HEK293T (cell line): ENCODE data around the gene MME.

ENCODE experiments used
- ELF4 ChIP-seq: fragments of 450-650 bp; IDR thresholded peaks from 2 replicates; pipeline ENCODE4 v1.6.1; 2017; ENCODE audit warnings: antibody characterized with exemption
- FOXK2 ChIP-seq: fragments of 450-650 bp; IDR thresholded peaks from 2 replicates; pipeline ENCODE4 v1.6.1; 2016; ENCODE audit warnings: mild to moderate bottlenecking
- FOXM1 ChIP-seq: fragments of 450-650 bp; IDR thresholded peaks from 2 replicates; pipeline ENCODE4 v1.6.1; 2017; ENCODE audit warnings: mild to moderate bottlenecking, borderline replicate concordance
- HDGF ChIP-seq: fragments of 450-650 bp; IDR thresholded peaks from 2 replicates; pipeline ENCODE4 v1.6.1; 2017; ENCODE audit warnings: antibody characterized with exemption, borderline replicate concordance
- L3MBTL2 ChIP-seq: fragments of 450-650 bp; conservative IDR thresholded peaks from 2 replicates; pipeline ENCODE4 v1.6.1; 2016; ENCODE audit warnings: mild to moderate bottlenecking
- LEF1 ChIP-seq: fragments of 450-650 bp; IDR thresholded peaks from 2 replicates; pipeline ENCODE4 v1.6.1; 2017; ENCODE audit warnings: mild to moderate bottlenecking, borderline replicate concordance

DNA sequence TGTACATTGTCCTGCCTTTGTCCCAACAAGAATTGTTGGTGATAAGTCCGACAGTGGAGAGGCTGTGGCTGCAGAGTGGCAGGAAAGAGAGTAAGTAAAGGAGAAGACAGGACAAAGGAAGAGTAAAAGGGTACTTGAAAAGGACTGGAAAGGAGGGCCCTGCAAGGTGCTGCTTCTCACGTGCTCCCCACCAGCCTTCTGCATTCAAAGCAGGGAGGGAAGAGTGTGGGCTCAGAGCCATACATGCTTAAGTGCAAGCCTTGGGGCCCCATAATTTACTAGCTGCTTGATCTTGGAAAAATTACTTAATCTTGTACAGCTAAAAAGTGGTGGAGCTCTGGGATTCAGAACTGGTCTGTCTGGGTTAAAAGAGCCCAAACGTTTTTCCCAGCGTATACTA, 29.9 kb downstream of the MME start:
- TF ChIP-seq FOXM1 (no peak), HDGF (no peak), FOXK2 (no peak), L3MBTL2 (no peak), LEF1 (no peak), ELF4 (no peak)
